Naive B cell (primary cell): ENCODE results near the gene CHRNA5. TPM values are rescaled to one million over a fixed set of nuclear protein-coding genes. Genes with fewer than 3 reads are reported as not detected.

Source experiments
- ATAC-seq, 2 donors: fragments of 150-1000 bp; cut with Tn5 transposase; 2 replicates each; pipeline ENCODE4 v1.10.0; 2021; ENCODE audit warnings: low read depth in 2 of 2, mild to moderate bottlenecking in 2 of 2, moderate library complexity in 2 of 2
- DNase-seq: peaks from one replicate; pipeline ENCODE4 v3.0.0; 2022
- H3K27ac Mint-ChIP-seq, 6 donors: one replicate each; pipeline ENCODE4 v1.8.0; 2020 to 2022; ENCODE audit warnings: mild to moderate bottlenecking in 6 of 6, mixed read lengths in 6 of 6, moderate library complexity in 5 of 6, inconsistent platforms in 2 of 6
- H3K27me3 Mint-ChIP-seq, 3 donors: one replicate each; pipeline ENCODE4 v1.8.0; 2021 to 2022; ENCODE audit warnings: mixed read lengths in 3 of 3, mild to moderate bottlenecking in 1 of 3
- H3K36me3 Mint-ChIP-seq, 2 donors: one replicate each; pipeline ENCODE4 v1.8.0; 2020 to 2022; ENCODE audit warnings: mixed read lengths in 2 of 2, inconsistent platforms in 1 of 2, mild to moderate bottlenecking in 1 of 2
- H3K4me1 Mint-ChIP-seq, 3 donors: one replicate each; pipeline ENCODE4 v1.8.0; 2020 to 2022; ENCODE audit warnings: mixed read lengths in 3 of 3, inconsistent platforms in 1 of 3, mild to moderate bottlenecking in 1 of 3, moderate library complexity in 1 of 3
- H3K4me3 Mint-ChIP-seq, 8 donors: one replicate each; pipeline ENCODE4 v1.8.0; 2020 to 2022; ENCODE audit warnings: mild to moderate bottlenecking in 8 of 8, mixed read lengths in 8 of 8, moderate library complexity in 8 of 8, inconsistent platforms in 2 of 8
- H3K9me3 Mint-ChIP-seq, 7 donors: one replicate each; pipeline ENCODE4 v1.8.0; 2020 to 2022; ENCODE audit warnings: mixed read lengths in 7 of 7, mild to moderate bottlenecking in 5 of 7, inconsistent platforms in 2 of 7, moderate library complexity in 1 of 7
- polyA plus RNA-seq, 6 donors: library from polyadenylated mRNA; unstranded; fragments of 300-500 nt; fragmentation: Illumina TruSeq; gene quantifications; one replicate each; pipeline ENCODE4 v1.2.3, GENCODE V29; 2021; ENCODE audit warnings: low read depth in 6 of 6

CHRNA5 gene
- polyA plus RNA-seq, 6 donors from 2014 or later: 0.23 to 0.49 TPM; not detected in 4

GRCh38 chr15:78618064-78618463 is 52.7 kb downstream of the CHRNA5 start:
- ATAC-seq: no peak
- peaks cover 28 to 57% (median 28%) of the 10 kb centered on the region in 3 donors for H3K27me3 Mint-ChIP-seq
- H3K4me1 Mint-ChIP-seq: peaks cover 0 to 11% (median 6%) of the 10 kb centered on the region in 3 donors
- no peak overlapping the region for H3K4me3 Mint-ChIP-seq
- no peaks in the 10 kb centered on the region for H3K36me3 Mint-ChIP-seq
- H3K27ac Mint-ChIP-seq: no peak overlapping the region
- H3K9me3 Mint-ChIP-seq: no peaks in the 10 kb centered on the region
- DNase-seq: no peak

DNA sequence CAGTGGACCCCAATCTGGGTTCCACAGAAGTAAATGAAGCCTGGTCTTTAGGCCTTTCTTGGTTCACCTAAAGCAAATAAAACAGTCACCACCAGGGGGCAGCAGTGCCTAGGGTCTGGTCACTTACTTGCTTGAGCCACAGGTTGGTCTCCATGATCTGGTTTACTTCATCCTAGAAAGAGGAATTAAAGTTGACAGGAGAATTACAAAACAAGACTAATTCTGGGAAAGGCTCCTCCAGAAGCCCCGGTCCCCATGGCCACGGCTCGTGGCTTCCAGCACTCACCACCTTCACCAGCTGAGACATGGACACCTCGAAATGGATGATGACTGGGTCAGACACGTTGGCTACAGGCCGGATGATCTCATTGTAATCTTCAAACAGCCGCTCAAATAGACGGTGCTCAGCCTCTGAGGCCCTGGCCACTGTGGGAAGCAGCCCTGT is 53.2 kb downstream of the CHRNA5 start:
- H3K27ac Mint-ChIP-seq: no peak overlapping the region

GRCh38 chr15:78619022-78619950 is 54.0 kb downstream of the CHRNA5 start:
- peak overlapping the region in 4 of 8 donors; percentile 11 to 39 (median 23) for H3K4me3 Mint-ChIP-seq
- H3K9me3 Mint-ChIP-seq: no peaks in the 10 kb centered on the region
- H3K27ac Mint-ChIP-seq: no peak overlapping the region
- H3K27me3 Mint-ChIP-seq: peaks cover 28 to 63% (median 40%) of the 10 kb centered on the region in 3 donors
- DNase-seq (no peak), ATAC-seq (no peak)
- peaks cover 0 to 11% (median 6%) of the 10 kb centered on the region in 3 donors for H3K4me1 Mint-ChIP-seq
- H3K36me3 Mint-ChIP-seq: no peaks in the 10 kb centered on the region

More for the DNA sequence above, 53.2 kb downstream of the CHRNA5 start:
- peaks cover 28 to 62% (median 32%) of the 10 kb centered on the region in 3 donors for H3K27me3 Mint-ChIP-seq
- H3K9me3 Mint-ChIP-seq: no peaks in the 10 kb centered on the region
- DNase-seq: peak; percentile 59
- peak; percentile 50 to 61 for ATAC-seq
- H3K4me3 Mint-ChIP-seq: peak overlapping the region in 1 of 8 donors; percentile 39
- no peaks in the 10 kb centered on the region for H3K36me3 Mint-ChIP-seq
- peaks cover 0 to 11% (median 6%) of the 10 kb centered on the region in 3 donors for H3K4me1 Mint-ChIP-seq

DNA sequence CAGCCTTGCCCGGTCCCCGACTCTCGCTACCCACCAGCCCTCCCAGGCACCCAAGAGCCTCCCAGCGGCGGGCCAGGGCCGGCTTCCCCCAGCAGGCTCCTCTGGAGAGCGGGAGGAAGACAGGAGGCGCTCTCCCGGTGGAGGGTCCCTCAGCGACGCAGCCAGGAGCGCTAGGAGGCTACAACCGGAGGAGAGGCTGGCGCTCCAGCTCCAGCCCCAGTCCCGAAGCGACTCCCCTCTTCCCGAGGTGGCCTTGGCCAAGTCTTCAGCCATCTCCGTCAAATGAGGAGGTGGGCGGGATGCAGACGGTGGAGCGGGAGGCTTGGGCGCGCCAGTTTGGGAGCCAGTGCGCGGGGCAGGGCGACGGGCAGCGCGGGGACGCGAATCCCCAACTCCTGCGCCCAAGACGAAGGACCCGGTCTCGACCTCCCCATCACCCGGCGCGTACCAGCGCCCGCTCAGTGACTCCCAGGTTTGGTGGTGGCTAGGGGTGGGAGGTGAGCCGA is 54.8 kb downstream of the CHRNA5 start:
- Mint-ChIP-seq H3K9me3 (no peaks in the 10 kb centered on the region), H3K4me3 (peak overlapping the region in 4 of 8 donors; percentile 19 to 39 (median 31)), H3K36me3 (no peaks in the 10 kb centered on the region), H3K27me3 (peaks cover 28 to 66% (median 43%) of the 10 kb centered on the region in 3 donors), H3K27ac (no peak overlapping the region), H3K4me1 (peaks cover 0 to 11% (median 6%) of the 10 kb centered on the region in 3 donors)
- no peak for DNase-seq
- no peak for ATAC-seq

DNA sequence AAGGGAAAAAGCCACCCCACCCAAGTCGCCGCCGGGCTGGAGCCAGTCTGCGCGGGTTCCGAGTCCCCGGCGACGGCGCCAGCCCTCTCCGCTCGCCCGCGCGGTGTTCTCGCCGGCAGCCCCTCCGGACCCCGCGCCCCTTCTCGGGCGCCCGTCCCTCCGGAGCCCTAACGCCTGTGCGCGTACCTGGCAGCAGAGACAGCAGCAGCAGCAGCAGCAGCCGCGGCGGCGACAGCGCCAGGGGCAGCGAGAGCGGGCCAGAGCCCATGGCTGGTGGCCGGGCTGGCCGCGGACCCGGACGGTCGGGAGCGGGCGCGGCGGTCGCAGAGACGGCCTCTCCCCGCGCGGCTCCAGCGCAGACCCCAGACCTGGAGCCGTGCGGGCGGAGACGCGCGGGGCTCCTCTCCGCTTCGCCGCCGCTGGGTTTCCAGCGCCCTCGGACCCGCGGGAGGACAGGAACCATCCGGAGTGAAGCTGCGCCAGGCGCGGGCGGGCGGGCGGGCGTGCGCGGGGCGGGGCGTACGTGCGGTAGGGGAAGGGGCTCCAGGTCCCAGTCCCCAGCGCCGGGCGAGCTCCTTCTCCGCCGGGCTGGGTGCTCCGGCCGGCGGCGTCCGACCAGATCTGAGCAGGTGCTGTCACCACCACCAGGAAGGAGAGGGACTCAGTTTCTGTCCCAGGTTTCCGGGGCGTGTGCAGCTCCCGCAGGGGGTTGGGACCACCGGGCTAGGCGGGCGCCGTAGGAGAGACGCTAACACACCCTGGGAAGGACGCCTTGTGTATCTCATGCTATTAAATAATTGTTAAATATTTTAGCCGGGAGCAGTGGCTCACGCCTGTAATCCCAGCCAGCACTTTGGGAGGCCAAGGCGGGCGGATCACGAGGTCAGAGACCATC is 55.5 kb downstream of the CHRNA5 start, which contains the start of gene CHRNA3:
TSS of gene CHRNA3 (minus strand) at position 470 of the 895 bp plus-strand sequence. CDS start at position 268, 202 bp downstream.
- no peak for ATAC-seq
- Mint-ChIP-seq H3K4me1 (peaks cover 0 to 11% (median 6%) of the 10 kb centered on the region in 3 donors), H3K27ac (peak within 1 kb of the TSS in 1 of 6 donors; percentile 42), H3K4me3 (peak within 1 kb of the TSS in 5 of 8 donors; percentile 19 to 75 (median 35)), H3K36me3 (no peaks in the 10 kb centered on the region), H3K27me3 (peaks cover 28 to 68% (median 43%) of the 10 kb centered on the region in 3 donors), H3K9me3 (no peaks in the 10 kb centered on the region)
- DNase-seq: no peak

DNA sequence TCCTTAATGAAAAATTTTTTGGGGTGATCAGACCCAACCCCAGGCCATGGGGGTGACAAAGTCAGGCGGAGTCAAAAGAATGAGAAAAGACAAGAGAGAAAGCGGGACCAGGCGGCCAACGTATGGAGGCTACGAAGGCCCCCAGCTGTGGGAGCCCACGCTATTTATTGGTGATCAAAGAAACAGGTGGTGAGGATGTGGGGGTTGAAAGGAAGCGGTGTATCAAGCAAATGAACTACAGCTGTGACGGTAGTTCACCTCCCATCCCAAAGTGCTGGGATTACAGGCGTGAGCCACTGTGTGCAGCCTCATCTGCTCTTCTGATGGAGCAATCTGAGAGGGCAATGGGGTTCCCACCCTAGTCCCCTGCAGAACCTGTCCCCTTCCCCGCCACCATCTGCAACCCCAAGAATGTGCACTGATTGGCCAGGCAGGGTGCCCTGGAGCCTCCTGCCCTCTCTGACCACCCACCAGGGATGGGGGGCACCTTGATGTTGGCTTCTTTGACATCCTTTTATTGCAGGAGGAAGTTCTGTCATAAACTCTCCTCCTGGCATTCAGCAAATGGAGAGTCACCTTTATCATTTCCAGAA is 56.6 kb downstream of the CHRNA5 start:
- H3K27me3 Mint-ChIP-seq: peaks cover 29 to 67% (median 48%) of the 10 kb centered on the region in 3 donors
- H3K4me3 Mint-ChIP-seq: no peak overlapping the region
- H3K36me3 Mint-ChIP-seq: no peaks in the 10 kb centered on the region
- ATAC-seq (no peak), DNase-seq (no peak)
- no peak overlapping the region for H3K27ac Mint-ChIP-seq
- peaks cover 0 to 11% (median 6%) of the 10 kb centered on the region in 3 donors for H3K4me1 Mint-ChIP-seq
- H3K9me3 Mint-ChIP-seq: no peaks in the 10 kb centered on the region

- Mint-ChIP-seq H3K27ac (no peak overlapping the region), H3K4me3 (no peak overlapping the region), H3K27me3 (peaks cover 30 to 58% (median 57%) of the 10 kb centered on the region in 3 donors), H3K9me3 (no peaks in the 10 kb centered on the region), H3K36me3 (no peaks in the 10 kb centered on the region), H3K4me1 (peaks cover 0 to 6% (median 0%) of the 10 kb centered on the region in 3 donors)
- DNase-seq (no peak), ATAC-seq (no peak)
These were observed 58.6 kb downstream of the CHRNA5 start for GRCh38 chr15:78623786-78624497.

DNA sequence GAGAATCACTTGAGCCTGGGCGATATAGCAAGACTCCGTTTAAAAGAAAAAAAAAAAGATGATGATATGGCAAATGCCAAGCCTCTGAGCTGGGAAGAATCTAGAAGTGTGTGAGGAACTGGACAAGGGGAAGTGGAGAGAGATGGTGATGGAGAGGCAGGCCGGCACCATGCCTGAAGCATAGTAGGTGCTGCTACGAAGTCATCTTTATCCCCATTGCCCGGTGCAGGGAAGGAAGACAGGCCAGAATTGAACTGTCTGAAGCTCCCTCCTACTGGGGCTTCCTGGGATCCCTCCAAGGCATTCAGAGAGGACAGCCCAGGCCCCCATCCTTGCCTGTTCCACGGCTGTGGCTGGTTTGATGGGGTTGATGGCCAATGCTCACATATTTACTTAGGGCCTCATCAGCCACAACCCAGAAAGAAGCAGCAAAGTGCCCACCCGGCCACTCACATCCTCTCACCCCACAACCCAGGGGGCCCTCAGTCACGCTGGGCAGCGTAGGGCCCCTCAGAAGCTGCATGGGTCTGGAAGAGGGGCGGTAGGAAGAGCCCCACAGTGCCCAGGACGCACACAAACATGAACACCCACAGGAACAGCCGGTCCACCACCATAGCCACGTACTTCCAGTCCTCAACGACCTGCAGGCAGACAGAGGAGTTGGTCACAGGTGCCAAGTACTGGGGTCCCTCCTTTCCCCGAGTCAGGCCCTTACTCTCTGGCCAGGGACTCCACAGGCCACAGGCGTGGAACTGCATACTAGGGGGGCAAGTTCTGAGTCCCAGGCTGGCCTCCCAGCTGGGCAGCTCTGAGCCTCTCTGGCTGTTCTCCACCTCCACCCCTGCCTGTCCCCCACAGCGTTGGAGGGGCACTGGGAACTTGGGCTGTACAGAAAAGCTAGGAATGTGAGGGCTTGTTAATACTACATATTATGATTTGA is 59.6 kb downstream of the CHRNA5 start:
- H3K9me3 Mint-ChIP-seq: no peaks in the 10 kb centered on the region
- no peak for DNase-seq
- ATAC-seq: no peak
- H3K4me3 Mint-ChIP-seq: no peak overlapping the region
- no peaks in the 10 kb centered on the region for H3K36me3 Mint-ChIP-seq
- H3K27ac Mint-ChIP-seq: peak overlapping the region in 1 of 6 donors; percentile 44
- peaks cover 0 to 3% (median 0%) of the 10 kb centered on the region in 3 donors for H3K4me1 Mint-ChIP-seq
- H3K27me3 Mint-ChIP-seq: peaks cover 21 to 57% (median 56%) of the 10 kb centered on the region in 3 donors

DNA sequence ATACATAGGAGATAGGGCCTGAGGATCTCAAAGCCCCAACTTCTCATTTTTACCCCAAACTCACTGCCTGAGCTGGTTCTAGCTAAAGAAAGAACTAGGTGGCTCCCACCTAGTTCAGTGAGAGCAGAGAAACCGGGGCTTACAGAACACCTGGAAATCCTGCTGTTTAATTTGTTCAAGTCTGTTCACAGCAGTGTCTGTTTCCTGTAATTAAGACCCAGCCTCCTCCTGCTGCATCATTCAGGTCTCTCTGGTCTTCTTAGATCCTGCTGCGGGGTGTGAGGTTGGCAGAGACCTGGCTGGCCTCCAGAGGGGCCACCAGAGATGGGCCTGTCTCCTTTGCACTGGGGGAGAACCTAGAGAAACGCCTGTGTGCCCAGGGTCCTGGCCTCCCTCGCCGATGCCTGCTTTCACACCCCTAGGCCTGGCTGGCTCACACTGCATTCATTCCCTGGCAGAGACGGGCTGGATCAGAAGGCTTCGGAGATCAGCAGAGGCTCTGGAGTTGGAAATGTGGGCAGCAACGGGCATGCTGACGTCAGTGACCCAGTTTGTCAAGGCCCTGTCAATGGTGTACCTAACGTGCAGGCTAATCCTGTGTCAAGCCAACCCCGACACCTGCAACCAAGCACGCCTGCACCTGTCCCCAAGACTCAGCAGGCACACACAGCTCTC is 60.4 kb downstream of the CHRNA5 start:
- H3K9me3 Mint-ChIP-seq: no peaks in the 10 kb centered on the region
- H3K36me3 Mint-ChIP-seq: no peaks in the 10 kb centered on the region
- DNase-seq (no peak), ATAC-seq (no peak)
- H3K4me1 Mint-ChIP-seq: peaks cover 0 to 3% (median 0%) of the 10 kb centered on the region in 3 donors
- H3K27me3 Mint-ChIP-seq: peaks cover 21 to 56% (median 53%) of the 10 kb centered on the region in 3 donors
- H3K4me3 Mint-ChIP-seq: no peak overlapping the region
- H3K27ac Mint-ChIP-seq: no peak overlapping the region

DNA sequence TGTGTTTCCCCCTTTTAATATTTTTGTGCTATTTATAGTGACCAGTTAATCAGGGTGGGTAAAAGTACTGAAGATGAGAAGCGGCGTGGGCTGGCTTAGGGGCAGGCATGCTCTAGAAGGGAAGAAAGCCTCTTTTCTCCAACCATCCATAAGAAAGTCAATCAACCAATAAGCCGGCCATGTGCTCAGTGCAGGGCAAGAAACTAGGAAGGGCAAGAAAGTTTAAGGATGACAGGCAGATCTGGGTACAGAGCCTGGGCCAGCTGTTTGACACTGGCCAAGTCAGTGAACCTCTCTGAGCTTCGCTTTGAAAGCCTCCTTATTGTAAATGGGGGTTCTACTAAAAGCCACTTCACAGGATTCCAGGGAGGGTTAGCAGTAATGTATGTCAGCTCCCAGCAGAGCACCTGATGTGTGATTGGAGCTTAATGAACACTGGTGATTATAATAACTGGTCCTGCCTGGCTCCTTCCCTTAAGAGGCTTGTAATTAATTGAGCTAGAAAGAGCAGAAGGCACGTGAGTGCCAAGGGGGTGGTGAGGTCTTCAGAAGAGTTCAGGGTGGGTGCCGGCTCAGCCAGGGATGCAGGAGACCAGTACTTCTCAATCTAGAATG is 61.2 kb downstream of the CHRNA5 start:
- Mint-ChIP-seq H3K27ac (peak overlapping the region in 1 of 6 donors; percentile 3), H3K27me3 (peaks cover 20 to 57% (median 49%) of the 10 kb centered on the region in 3 donors), H3K4me1 (no peaks in the 10 kb centered on the region), H3K4me3 (no peak overlapping the region), H3K36me3 (no peaks in the 10 kb centered on the region), H3K9me3 (no peaks in the 10 kb centered on the region)
- ATAC-seq (no peak), DNase-seq (no peak)
